K562 (cell line): ENCODE results near the gene PRSS57. TPM values are rescaled to one million over a fixed set of nuclear protein-coding genes. Genes with fewer than 3 reads are reported as not detected.

Source experiments
- ATAC-seq: fragments of 200-7000 bp; cut with Tn5 transposase; 3 replicates; pipeline ENCODE4 v1.9.1; 2020; ENCODE audit warnings: moderate library complexity
- BruUV-seq: library from RNA; stranded (reverse); fragments of 400-500 nt; replicated peaks from 2 replicates; lab custom pipeline; 2021; lab: Mats Ljungman, UMichigan
- CTCF ChIA-PET: fragments of 300-600 bp; formaldehyde crosslinking; extraction: SDS; loops from one replicate; lab custom pipeline; 2021; ENCODE audit warnings: low intra/inter-chr PET ratio; lab: Yijun Ruan, JAX
- POLR2A ChIA-PET: fragments of 300-600, 350-650 bp; sonication (Branson Sonifier 250); formaldehyde crosslinking; extraction: SDS; loops from one replicate; lab custom pipeline; 2021; ENCODE audit warnings: antibody characterized with exemption, inconsistent platforms; lab: Yijun Ruan, JAX
- DNase-seq, 4 experiments: peaks; one replicate each; pipeline versions ENCODE4 v3.0.0 to v3.0.0-alpha.2; 2011 to 2018; ENCODE audit warnings: low spot score in 3 of 4, mixed read lengths in 3 of 4; ENCODE audit errors: extremely low read depth in 1 of 4
- FAIRE-seq: peaks from 2 replicates; lab custom pipeline; 2011; peaks lifted over from hg19 to GRCh38; lab: Jason Lieb, UNC
- H2AFZ ChIP-seq: 2 replicates; pipeline ENCODE4 v1.6.0; 2011; ENCODE audit warnings: low read depth, low read length, control low read depth, inconsistent platforms
- H3K27ac ChIP-seq: fragments of 200-600 bp; 3 replicates; pipeline ENCODE4 v1.8.0; 2011; ENCODE audit warnings: low read depth, mild to moderate bottlenecking, control low read depth, inconsistent platforms, low read length, moderate library complexity, mixed read lengths; ENCODE audit errors: extremely low read depth
- H3K27me3 ChIP-seq, 2 experiments: fragments of 300-600 bp in 1 of 2; 2 replicates in 1 of 2; 3 replicates in 1 of 2; pipeline versions ENCODE4 v1.6.0 to v1.8.0; 2011; ENCODE audit warnings: inconsistent platforms in 2 of 2, low read length in 2 of 2, mild to moderate bottlenecking in 1 of 2, mixed read lengths in 1 of 2, moderate library complexity in 1 of 2; ENCODE audit not compliant: control insufficient read depth in 2 of 2, insufficient read depth in 2 of 2
- H3K36me3 ChIP-seq: fragments of 300-600 bp; 3 replicates; pipeline ENCODE4 v1.8.0; 2011; ENCODE audit warnings: mild to moderate bottlenecking, low read length, inconsistent platforms; ENCODE audit not compliant: control insufficient read depth, insufficient read depth
- H3K4me1 ChIP-seq, 2 experiments: fragments of 200-600 bp in 1 of 2; replicated peaks in 1 of 2; 2 replicates in 1 of 2; 3 replicates in 1 of 2; pipeline versions ENCODE4 v1.5.1 to v1.8.0; 2011; ENCODE audit warnings: inconsistent platforms in 2 of 2, low read length in 2 of 2, mild to moderate bottlenecking in 1 of 2, mixed read lengths in 1 of 2, moderate library complexity in 1 of 2; ENCODE audit not compliant: control insufficient read depth in 2 of 2, insufficient read depth in 2 of 2
- H3K4me2 ChIP-seq: 2 replicates; pipeline ENCODE4 v1.6.1; 2011; ENCODE audit warnings: low read length, control low read depth, inconsistent platforms, mixed read lengths; ENCODE audit not compliant: insufficient read depth
- H3K4me3 ChIP-seq: fragments of 200-600 bp; sonication (generic), shearing (Covaris generic); 2 replicates; pipeline ENCODE4 v1.5.1; 2016; ENCODE audit warnings: control low read depth, inconsistent platforms
- H3K79me2 ChIP-seq: fragments of 200-600 bp; 3 replicates; pipeline ENCODE4 v1.8.0; 2011; ENCODE audit warnings: low read length, inconsistent platforms; ENCODE audit not compliant: control insufficient read depth, insufficient read depth
- H3K9ac ChIP-seq, 2 experiments: 2 replicates each; pipeline versions ENCODE4 v1.6.0 to v1.6.1; 2011; ENCODE audit warnings: low read depth in 2 of 2, low read length in 2 of 2, control low read depth in 1 of 2, inconsistent platforms in 1 of 2, mild to moderate bottlenecking in 1 of 2, mixed read lengths in 1 of 2; ENCODE audit not compliant: insufficient read depth in 1 of 2
- H3K9me1 ChIP-seq: one replicate; pipeline ENCODE4 v1.6.0; 2011; ENCODE audit warnings: inconsistent platforms, mild to moderate bottlenecking, low read length, moderate library complexity; ENCODE audit not compliant: control insufficient read depth, insufficient read depth
- H3K9me3 ChIP-seq: replicated peaks from 2 replicates; pipeline ENCODE4 v1.5.1; 2011; ENCODE audit warnings: low read depth, low read length, inconsistent platforms; ENCODE audit not compliant: control insufficient read depth, insufficient read depth
- H4K20me1 ChIP-seq: replicated peaks from 2 replicates; pipeline ENCODE4 v1.6.1; 2011; ENCODE audit warnings: low read length, inconsistent platforms, mixed read lengths; ENCODE audit not compliant: control insufficient read depth, insufficient read depth
- FIP1L1 ChIP-seq: fragments of 200-400 bp; formaldehyde crosslinking; IDR thresholded peaks from 2 replicates; pipeline ENCODE4 v1.6.1; 2018; ENCODE audit warnings: mild to moderate bottlenecking, low read depth, low read length; ENCODE audit not compliant: poor library complexity, severe bottlenecking
- POLR2G ChIP-seq: fragments of 200-400 bp; formaldehyde crosslinking; IDR thresholded peaks from 2 replicates; pipeline ENCODE4 v1.6.1; 2017; ENCODE audit warnings: low read depth, mild to moderate bottlenecking, antibody characterized with exemption, low read length, moderate library complexity
- RBFOX2 ChIP-seq: fragments of 200-400 bp; formaldehyde crosslinking; IDR thresholded peaks from 2 replicates; pipeline ENCODE4 v1.6.1; 2017; ENCODE audit warnings: low read depth, mild to moderate bottlenecking, low read length, moderate library complexity
- WGBS: fragments of 100-300 bp; shearing (Covaris generic); methylation state at CpG from one replicate; pipeline ENCODE4 v1.1.6; 2016; ENCODE audit warnings: low coverage, mixed read lengths; ENCODE audit not compliant: insufficient coverage; ENCODE audit errors: missing lambda C conversion rate; 5-methylcytosine and 5-hydroxymethylcytosine counted together
- in situ Hi-C: fragments of 300-500 bp; cut with MboI; formaldehyde crosslinking; loops from 4 replicates; pipeline ENCODE4 v1.15.0; 2018; ENCODE audit warnings: inconsistent platforms, mixed read lengths
- intact Hi-C: fragments of 100-400 bp; cut with micrococcal nuclease; formaldehyde crosslinking; loops from 2 replicates; pipeline ENCODE4 v1.14.2; 2022
- polyA plus RNA-seq, 8 experiments: library from polyadenylated mRNA; depleted of rRNA in 4 of 8; stranded (reverse) in 5 of 8; unstranded in 3 of 8; fragments of >200 nt; fragmentation: Nextera tagmentation in 2 of 8; fragmentation: Illumina TruSeq in 1 of 8; extraction: Ambion mirVana in 2 of 8; extraction: Trizol in 1 of 8; gene quantifications; 2 replicates each; pipeline versions ENCODE4 v1.2.1 to v1.2.3, GENCODE V29; 2011 to 2014; ENCODE audit warnings: inconsistent platforms in 1 of 8, missing spikeins in 1 of 8
- total RNA-seq, 7 experiments: library from RNA; depleted of rRNA in 6 of 7; stranded (reverse); fragments of >200 nt in 6 of 7; fragmentation: Illumina TruSeq in 2 of 7; extraction: Trizol in 2 of 7; gene quantifications; 2 replicates each; pipeline versions ENCODE4 v1.2.1 to v1.2.3, GENCODE V29; 2011 to 2021; ENCODE audit warnings: low replicate concordance in 1 of 7
- TF ChIP-seq, protein P1 (sequence below): fragments of 250-450 bp; sonication (Bioruptor Pico); IDR thresholded peaks from 2 replicates; pipeline ENCODE4 v1.5.0; 2020; ENCODE audit warnings: mild to moderate bottlenecking
- TF ChIP-seq, protein P2 (sequence below): sonication (generic); formaldehyde crosslinking; IDR thresholded peaks from 2 replicates; pipeline ENCODE4 v1.8.1; 2023; ENCODE audit warnings: mild to moderate bottlenecking, missing genetic modification reagents

The PRSS57 gene
- total and polyA plus RNA-seq, 9 of the 15 experiments (the other 6 are each of a cell fraction or from before 2014, with no cell fraction given), result 0.06 to 2.5 (median 1.3) TPM; not detected in 3

GRCh38 chr19:645912-646778 lies 49.1 kb downstream of the PRSS57 start:
- H3K36me3 ChIP-seq, result peaks cover 60% of the 10 kb centered on the region; the same call in 2 of the 3 replicates

More at GRCh38 chr19:645912-646778, 49.1 kb downstream of the PRSS57 start:
- no peak overlapping the region for H3K4me3 ChIP-seq
- ChIA-PET CTCF (no interaction called here), POLR2A (no interaction called here)
- H3K9ac ChIP-seq, result no peak overlapping the region; a peak in 1 of 4 replicates
- no peak overlapping the region for H3K27ac ChIP-seq
- H3K4me1 ChIP-seq, result peaks cover 0 to 35% of the 10 kb centered on the region in 2 experiments; a peak in 2 of 5 replicates
- H3K79me2 ChIP-seq, result no peaks in the 10 kb centered on the region
- no peak for FAIRE-seq
- H3K27me3 ChIP-seq, result no peaks in the 10 kb centered on the region
- H3K9me3 ChIP-seq, result no peaks in the 10 kb centered on the region
- WGBS, result 94% methylated on average over 40 of the region's 62 CpGs
- H3K9me1 ChIP-seq, result no peaks in the 10 kb centered on the region
- in situ Hi-C loops (no loop called here), intact Hi-C loops (no loop called here)
- peak; percentile 27 for ATAC-seq
- no peak overlapping the region for H3K4me2 ChIP-seq
- no peaks in the 10 kb centered on the region for H4K20me1 ChIP-seq
- no peak for DNase-seq
- peak; percentile 28; the same call in 1 of the 2 replicates for TF ChIP-seq RBFOX2
- TF ChIP-seq, protein P1, sequence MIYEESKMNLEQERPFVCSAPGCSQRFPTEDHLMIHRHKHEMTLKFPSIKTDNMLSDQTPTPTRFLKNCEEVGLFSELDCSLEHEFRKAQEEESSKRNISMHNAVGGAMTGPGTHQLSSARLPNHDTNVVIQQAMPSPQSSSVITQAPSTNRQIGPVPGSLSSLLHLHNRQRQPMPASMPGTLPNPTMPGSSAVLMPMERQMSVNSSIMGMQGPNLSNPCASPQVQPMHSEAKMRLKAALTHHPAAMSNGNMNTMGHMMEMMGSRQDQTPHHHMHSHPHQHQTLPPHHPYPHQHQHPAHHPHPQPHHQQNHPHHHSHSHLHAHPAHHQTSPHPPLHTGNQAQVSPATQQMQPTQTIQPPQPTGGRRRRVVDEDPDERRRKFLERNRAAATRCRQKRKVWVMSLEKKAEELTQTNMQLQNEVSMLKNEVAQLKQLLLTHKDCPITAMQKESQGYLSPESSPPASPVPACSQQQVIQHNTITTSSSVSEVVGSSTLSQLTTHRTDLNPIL (CRISPR knock-in tag), result no peak
- TF ChIP-seq FIP1L1, result peak; percentile 57
- peak; percentile 74 for TF ChIP-seq POLR2G
- TF ChIP-seq, protein P2, sequence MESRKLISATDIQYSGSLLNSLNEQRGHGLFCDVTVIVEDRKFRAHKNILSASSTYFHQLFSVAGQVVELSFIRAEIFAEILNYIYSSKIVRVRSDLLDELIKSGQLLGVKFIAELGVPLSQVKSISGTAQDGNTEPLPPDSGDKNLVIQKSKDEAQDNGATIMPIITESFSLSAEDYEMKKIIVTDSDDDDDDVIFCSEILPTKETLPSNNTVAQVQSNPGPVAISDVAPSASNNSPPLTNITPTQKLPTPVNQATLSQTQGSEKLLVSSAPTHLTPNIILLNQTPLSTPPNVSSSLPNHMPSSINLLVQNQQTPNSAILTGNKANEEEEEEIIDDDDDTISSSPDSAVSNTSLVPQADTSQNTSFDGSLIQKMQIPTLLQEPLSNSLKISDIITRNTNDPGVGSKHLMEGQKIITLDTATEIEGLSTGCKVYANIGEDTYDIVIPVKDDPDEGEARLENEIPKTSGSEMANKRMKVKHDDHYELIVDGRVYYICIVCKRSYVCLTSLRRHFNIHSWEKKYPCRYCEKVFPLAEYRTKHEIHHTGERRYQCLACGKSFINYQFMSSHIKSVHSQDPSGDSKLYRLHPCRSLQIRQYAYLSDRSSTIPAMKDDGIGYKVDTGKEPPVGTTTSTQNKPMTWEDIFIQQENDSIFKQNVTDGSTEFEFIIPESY (CRISPR knock-in tag), result peak; percentile 87; the same call in 1 of the 2 replicates
- no TSS peak for BruUV-seq
- no peak overlapping the region for H2AFZ ChIP-seq
